Measurements from ENCODE around the gene FRY.
A peak's percentile ranks its signal among the peaks of the same experiment; 100 is the strongest.
"Not testable (repeated sequence)": the region's sequence is repeated elsewhere in the genome, so short reads cannot be mapped to it uniquely, and the experiment has no call there.

Gene FRY

GRCh38 chr13:32048816-32049215, 17.2 kb downstream of the FRY start:
- peak; percentile 55 for ATAC-seq
- no peak for TF ChIP-seq CREB5 (CRISPR knock-in tag; IDR thresholded peaks at IDR 0.05; ENCODE audit: low read depth)
- peak; percentile 39; the same call in 1 of the 2 replicates for TF ChIP-seq ISL1 (CRISPR knock-in tag; IDR thresholded peaks at IDR 0.05)
- 0 out of 2 replicates have a peak, but pooled peaks have one; percentile 46 for TF ChIP-seq TCF4 (CRISPR knock-in tag; IDR thresholded peaks at IDR 0.05; ENCODE audit: borderline replicate concordance)
- TF ChIP-seq ZNF8 (CRISPR knock-in tag; IDR thresholded peaks at IDR 0.05): peak; percentile 32; the same call in 1 of the 2 replicates
- no peak for TF ChIP-seq ARNTL (CRISPR knock-in tag; IDR thresholded peaks at IDR 0.05; ENCODE audit: borderline replicate concordance, low read depth)
- no peak for TF ChIP-seq ZNF70 (CRISPR knock-in tag; IDR thresholded peaks at IDR 0.05)
- no peak for TF ChIP-seq ZC3H10 (CRISPR knock-in tag; IDR thresholded peaks at IDR 0.05)
- no peak for TF ChIP-seq PPARA (CRISPR knock-in tag; IDR thresholded peaks at IDR 0.05; ENCODE audit: borderline replicate concordance)
- no peak for TF ChIP-seq OSR1 (CRISPR knock-in tag; IDR thresholded peaks at IDR 0.05)
- TF ChIP-seq SNAI2 (CRISPR knock-in tag; IDR thresholded peaks at IDR 0.05): peak; percentile 3; the same call in 1 of the 2 replicates
- TF ChIP-seq, protein P1, sequence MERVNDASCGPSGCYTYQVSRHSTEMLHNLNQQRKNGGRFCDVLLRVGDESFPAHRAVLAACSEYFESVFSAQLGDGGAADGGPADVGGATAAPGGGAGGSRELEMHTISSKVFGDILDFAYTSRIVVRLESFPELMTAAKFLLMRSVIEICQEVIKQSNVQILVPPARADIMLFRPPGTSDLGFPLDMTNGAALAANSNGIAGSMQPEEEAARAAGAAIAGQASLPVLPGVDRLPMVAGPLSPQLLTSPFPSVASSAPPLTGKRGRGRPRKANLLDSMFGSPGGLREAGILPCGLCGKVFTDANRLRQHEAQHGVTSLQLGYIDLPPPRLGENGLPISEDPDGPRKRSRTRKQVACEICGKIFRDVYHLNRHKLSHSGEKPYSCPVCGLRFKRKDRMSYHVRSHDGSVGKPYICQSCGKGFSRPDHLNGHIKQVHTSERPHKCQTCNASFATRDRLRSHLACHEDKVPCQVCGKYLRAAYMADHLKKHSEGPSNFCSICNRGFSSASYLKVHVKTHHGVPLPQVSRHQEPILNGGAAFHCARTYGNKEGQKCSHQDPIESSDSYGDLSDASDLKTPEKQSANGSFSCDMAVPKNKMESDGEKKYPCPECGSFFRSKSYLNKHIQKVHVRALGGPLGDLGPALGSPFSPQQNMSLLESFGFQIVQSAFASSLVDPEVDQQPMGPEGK (CRISPR knock-in tag; IDR thresholded peaks at IDR 0.05; ENCODE audit: borderline replicate concordance): no peak
- TF ChIP-seq ESRRG (CRISPR knock-in tag; IDR thresholded peaks at IDR 0.05): no peak
- TF ChIP-seq ZFP30 (CRISPR knock-in tag; IDR thresholded peaks at IDR 0.05): no peak
- TF ChIP-seq TSHZ2 (CRISPR knock-in tag; IDR thresholded peaks at IDR 0.05): no peak

- ATAC-seq: no peak
- no peak for TF ChIP-seq OSR1 (CRISPR knock-in tag; IDR thresholded peaks at IDR 0.05)
Observed at GRCh38 chr13:32051156-32051555, 19.6 kb downstream of the FRY start.

GRCh38 chr13:32056316-32056715, 24.7 kb downstream of the FRY start:
- no peak for ATAC-seq
- no peak for TF ChIP-seq ZC3H10 (CRISPR knock-in tag; IDR thresholded peaks at IDR 0.05)
- no peak for TF ChIP-seq ARNTL (CRISPR knock-in tag; IDR thresholded peaks at IDR 0.05; ENCODE audit: borderline replicate concordance, low read depth)
- TF ChIP-seq ZFP30 (CRISPR knock-in tag; IDR thresholded peaks at IDR 0.05): no peak
- TF ChIP-seq OSR1 (CRISPR knock-in tag; IDR thresholded peaks at IDR 0.05): no peak
- TF ChIP-seq ZFP3 (CRISPR knock-in tag; IDR thresholded peaks at IDR 0.05): no peak
- no peak for TF ChIP-seq ZNF565 (CRISPR knock-in tag; conservative IDR thresholded peaks at IDR 0.05; ENCODE audit: low read depth)
- TF ChIP-seq ISL1 (CRISPR knock-in tag; IDR thresholded peaks at IDR 0.05): no peak
- TF ChIP-seq BACH2 (CRISPR knock-in tag; IDR thresholded peaks at IDR 0.05; ENCODE audit: borderline replicate concordance): no peak
- TF ChIP-seq ZNF70 (CRISPR knock-in tag; IDR thresholded peaks at IDR 0.05): no peak
- TF ChIP-seq TOX (CRISPR knock-in tag; IDR thresholded peaks at IDR 0.05; ENCODE audit: borderline replicate concordance): no peak

DNA sequence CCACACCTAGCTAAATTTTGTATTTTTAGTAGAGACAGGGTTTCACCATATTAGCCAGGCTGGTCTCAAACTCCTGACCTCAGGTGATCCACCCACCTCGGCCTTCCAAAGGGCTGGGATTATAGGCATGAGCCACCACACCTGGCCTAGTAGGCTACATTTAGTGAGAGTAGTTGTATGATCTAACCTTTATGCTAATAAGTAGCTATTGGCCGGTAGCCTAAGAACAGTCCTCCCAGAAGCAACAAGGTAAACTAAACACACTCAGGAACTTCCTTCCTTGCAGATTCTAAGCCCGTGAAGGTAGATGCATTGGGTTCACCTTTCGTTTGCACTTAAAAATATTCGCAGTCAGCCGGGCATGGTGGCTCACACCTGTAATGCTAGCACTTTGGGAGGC, 25.8 kb downstream of the FRY start:
- not testable (repeated sequence) for ATAC-seq

DNA sequence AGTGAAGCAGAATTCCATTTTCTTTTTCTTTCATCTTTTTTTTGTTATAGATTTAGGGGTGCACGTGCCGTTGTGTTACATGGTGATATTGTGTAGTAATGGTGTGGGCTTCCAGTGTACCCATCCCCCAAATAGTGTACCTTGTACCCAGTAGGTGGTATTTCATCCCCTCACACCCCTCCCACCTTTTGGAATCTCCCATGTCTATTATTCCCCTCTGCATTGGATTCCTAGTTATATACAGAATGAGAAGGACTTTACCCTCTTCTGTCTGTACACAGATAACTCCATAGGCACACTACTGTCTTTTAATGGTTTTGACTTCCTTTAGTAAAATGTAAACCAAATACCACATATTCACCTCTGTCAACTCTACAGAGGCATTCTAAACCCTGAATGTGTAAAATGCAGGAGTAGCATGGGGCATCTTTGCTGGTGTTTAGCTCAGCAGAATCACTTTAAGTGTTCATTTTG, 28.0 kb downstream of the FRY start:
- TF ChIP-seq CREB5 (CRISPR knock-in tag; IDR thresholded peaks at IDR 0.05; ENCODE audit: low read depth): no peak
- TF ChIP-seq BACH2 (CRISPR knock-in tag; IDR thresholded peaks at IDR 0.05; ENCODE audit: borderline replicate concordance): no peak
- TF ChIP-seq ARNTL (CRISPR knock-in tag; IDR thresholded peaks at IDR 0.05; ENCODE audit: borderline replicate concordance, low read depth): no peak
- no peak for TF ChIP-seq ZNF565 (CRISPR knock-in tag; conservative IDR thresholded peaks at IDR 0.05; ENCODE audit: low read depth)
- no peak for TF ChIP-seq RARB (CRISPR knock-in tag; IDR thresholded peaks at IDR 0.05)
- TF ChIP-seq, protein P1 (CRISPR knock-in tag; IDR thresholded peaks at IDR 0.05; ENCODE audit: borderline replicate concordance): no peak
- TF ChIP-seq TCF4 (CRISPR knock-in tag; IDR thresholded peaks at IDR 0.05; ENCODE audit: borderline replicate concordance): no peak
- no peak for ATAC-seq

Data from SK-N-SH treated with all-trans-retinoic acid at 6 μM for 48 hours (cell line).